Right renal cortex interstitium (tissue), 3 donors: Measurements from ENCODE around the gene FCRL2. TPM values are rescaled to one million over a fixed set of nuclear protein-coding genes. Genes with fewer than 3 reads are reported as not detected.

Experiments used
- polyA plus RNA-seq, 3 donors: library from polyadenylated mRNA; unstranded; fragments of 120-200 nt; gene quantifications; one replicate each; pipeline ENCODE4 v1.2.1, GENCODE V29; 2013; ENCODE audit not compliant: insufficient read length in 3 of 3

FCRL2 gene
- polyA plus RNA-seq, 3 donors, result 0.11 to 0.17 TPM; not detected in 1

Other genes with a start within 250 kb of the FCRL2 start
- gene FCRL5, start 224.6 kb downstream of the FCRL2 start, polyA plus RNA-seq, result under 1 TPM; 0.04 to 0.10 (median 0.04) TPM
- gene FCRL4, start 179.0 kb downstream of the FCRL2 start, polyA plus RNA-seq, result not detected
- under 1 TPM; 0.06 to 0.19 (median 0.15) TPM for gene FCRL3, start 76.4 kb downstream of the FCRL2 start, polyA plus RNA-seq
- gene FCRL1, start 43.0 kb upstream of the FCRL2 start, polyA plus RNA-seq, result under 1 TPM; 0.06 to 0.11 (median 0.10) TPM
- under 1 TPM in 1 of 3 donors, not detected in 2; 0.10 TPM for gene CD5L, start 64.7 kb upstream of the FCRL2 start, polyA plus RNA-seq
- gene KIRREL1, start 216.5 kb upstream of the FCRL2 start, polyA plus RNA-seq, result 100 to 1,000 TPM; 178 to 185 (median 183) TPM